ENCODE results near the gene ANAPC2. TPM values are rescaled to one million over a fixed set of nuclear protein-coding genes. Genes with fewer than 3 reads are reported as not detected.

Gene ANAPC2
- total RNA-seq, 1 donor from 2014 or later, result 58.2 TPM

DNA sequence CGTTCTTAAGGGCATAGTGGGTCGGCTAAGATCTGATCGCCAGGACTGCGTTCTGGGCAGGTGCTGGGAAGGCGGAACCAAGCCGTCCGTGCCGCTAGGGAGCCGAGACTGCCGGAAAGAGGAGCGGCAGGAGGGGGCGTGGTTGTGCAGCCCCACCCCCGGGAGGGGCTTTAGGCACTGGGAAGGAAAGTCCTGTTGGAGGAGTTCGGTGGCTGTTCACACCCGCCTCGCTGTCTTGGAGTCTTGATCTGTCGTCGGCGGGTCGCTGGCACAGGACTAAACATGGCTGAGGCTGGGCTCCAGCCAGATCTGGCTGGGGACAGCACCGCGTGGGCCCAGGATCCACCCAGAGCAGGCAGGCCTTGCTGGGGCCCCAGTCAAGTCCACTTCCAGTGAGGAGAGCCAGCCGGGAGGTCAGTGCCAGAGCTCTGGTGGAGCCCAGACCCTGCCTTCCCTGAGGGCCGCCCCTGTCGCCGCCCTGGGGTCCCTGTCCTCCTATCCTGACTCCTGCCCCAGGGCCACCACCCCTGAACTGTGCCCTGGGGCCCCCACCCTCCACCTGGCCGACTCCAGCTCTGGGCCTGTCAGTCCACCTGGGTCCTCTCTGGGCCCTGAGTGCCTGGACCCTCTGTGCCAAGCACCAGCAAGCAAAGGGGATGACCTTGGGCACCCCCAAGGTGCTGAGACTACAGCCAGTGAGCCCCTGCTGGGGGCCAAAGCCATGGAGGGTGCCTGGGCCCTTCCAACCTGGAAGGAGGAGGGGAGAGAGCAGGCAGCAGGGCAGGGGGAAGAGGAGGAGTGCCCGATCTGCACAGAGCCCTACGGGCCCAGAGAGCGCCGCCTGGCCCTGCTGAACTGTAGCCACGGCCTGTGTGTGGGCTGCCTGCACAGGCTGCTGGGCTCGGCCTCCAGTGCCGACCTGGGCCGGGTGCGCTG lies 29.2 kb upstream of the ANAPC2 start:
- Histone ChIP-seq H3K27me3 (ENCODE audit: low read depth) (no peaks in the 10 kb centered on the region), H3K36me3 (peaks cover 16% of the 10 kb centered on the region), H3K4me1 (peaks cover 27% of the 10 kb centered on the region), H3K27ac (peak overlapping the region; percentile 67), H3K4me3 (peak overlapping the region; percentile 47), H3K9me3 (no peaks in the 10 kb centered on the region)
- TF ChIP-seq, protein P1, sequence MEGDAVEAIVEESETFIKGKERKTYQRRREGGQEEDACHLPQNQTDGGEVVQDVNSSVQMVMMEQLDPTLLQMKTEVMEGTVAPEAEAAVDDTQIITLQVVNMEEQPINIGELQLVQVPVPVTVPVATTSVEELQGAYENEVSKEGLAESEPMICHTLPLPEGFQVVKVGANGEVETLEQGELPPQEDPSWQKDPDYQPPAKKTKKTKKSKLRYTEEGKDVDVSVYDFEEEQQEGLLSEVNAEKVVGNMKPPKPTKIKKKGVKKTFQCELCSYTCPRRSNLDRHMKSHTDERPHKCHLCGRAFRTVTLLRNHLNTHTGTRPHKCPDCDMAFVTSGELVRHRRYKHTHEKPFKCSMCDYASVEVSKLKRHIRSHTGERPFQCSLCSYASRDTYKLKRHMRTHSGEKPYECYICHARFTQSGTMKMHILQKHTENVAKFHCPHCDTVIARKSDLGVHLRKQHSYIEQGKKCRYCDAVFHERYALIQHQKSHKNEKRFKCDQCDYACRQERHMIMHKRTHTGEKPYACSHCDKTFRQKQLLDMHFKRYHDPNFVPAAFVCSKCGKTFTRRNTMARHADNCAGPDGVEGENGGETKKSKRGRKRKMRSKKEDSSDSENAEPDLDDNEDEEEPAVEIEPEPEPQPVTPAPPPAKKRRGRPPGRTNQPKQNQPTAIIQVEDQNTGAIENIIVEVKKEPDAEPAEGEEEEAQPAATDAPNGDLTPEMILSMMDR (IDR thresholded peaks at IDR 0.05), result no peak
- peak; percentile 71 to 81 for ATAC-seq
- DNase-seq, result peak; percentile 85
- intact Hi-C loops (cut with DNase I), result no loop called here

DNA sequence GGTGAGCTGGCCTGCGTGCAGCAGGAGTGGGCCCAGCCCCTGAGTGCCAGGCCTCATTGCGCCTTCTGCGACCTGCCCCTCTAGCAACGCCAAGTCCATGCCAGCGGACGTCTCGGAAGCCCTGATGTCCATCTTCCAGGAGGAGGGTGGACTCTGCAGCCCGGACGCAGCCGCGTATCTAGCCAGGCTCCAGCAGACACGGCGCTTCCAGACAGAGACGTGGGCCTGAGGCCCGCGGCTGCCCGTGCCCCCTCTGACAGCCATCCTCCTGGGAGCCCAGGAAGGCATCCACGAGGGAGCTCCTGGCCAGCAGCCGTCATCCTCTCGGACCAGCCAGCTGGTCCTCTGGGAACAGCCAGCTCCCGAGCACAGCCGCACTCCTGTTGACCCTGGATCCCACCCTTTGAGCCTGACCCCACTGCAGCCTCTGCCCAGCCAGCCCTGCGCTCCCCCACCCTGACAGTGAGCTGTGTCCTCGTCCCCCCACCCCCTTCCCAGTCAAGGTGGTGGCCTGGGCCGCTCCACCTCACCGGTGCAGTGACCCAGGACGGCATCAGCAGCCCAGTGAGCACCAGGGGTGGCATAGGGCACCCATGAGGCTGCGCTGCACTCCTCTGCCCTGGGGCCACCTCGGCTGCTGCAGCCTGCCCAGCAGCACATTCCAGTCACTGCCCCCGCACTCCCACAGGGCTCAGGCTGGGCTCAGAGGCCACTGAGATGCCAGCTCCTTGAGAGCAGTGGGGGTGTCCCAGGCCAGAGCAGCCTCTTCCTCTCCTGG lies 28.0 kb upstream of the ANAPC2 start:
- intact Hi-C loops (cut with DNase I), result no loop called here
- ATAC-seq (no peak), DNase-seq (no peak)
- Histone ChIP-seq H3K36me3 (peaks cover 16% of the 10 kb centered on the region), H3K27ac (no peak overlapping the region), H3K27me3 (ENCODE audit: low read depth) (no peaks in the 10 kb centered on the region), H3K4me3 (no peak overlapping the region), H3K9me3 (no peaks in the 10 kb centered on the region), H3K4me1 (peaks cover 25% of the 10 kb centered on the region)
- TF ChIP-seq, protein P1 (IDR thresholded peaks at IDR 0.05), result no peak

DNA sequence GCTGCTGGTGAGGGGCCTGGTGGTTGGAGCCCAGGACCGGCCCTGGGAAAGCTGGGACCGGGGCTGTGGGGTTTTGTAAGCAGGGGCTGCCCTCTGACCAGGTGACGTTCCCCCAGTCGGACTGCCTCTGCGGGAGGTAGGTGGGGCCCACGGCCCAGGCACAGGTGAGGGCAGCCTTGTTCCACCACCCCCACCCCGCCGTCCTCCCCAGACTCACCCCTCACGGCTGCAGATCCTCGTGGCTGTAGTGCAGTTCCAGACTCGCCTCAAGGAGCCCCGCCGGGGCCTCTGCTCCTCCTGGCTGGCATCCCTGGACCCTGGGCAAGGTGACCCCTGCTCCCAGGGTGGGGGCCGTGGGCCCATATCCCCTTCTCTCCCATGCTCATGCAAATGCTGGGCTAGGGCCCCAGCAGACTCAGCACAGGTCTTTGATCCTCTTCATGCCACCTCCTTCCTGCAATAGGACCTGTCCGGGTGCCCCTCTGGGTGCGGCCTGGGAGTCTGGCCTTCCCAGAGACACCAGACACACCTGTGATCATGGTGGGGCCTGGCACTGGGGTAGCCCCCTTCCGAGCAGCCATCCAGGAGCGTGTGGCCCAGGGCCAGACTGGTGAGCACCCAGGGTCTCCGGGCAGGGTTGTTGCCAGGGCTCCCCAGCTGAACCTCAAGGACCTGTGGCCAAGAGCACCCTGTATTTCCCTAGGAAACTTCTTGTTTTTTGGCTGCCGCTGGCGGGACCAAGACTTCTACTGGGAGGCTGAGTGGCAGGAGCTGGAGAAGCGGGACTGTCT lies 27.0 kb upstream of the ANAPC2 start:
- intact Hi-C loops (cut with DNase I), result no loop called here
- no peak overlapping the region for H3K27ac ChIP-seq
- no peaks in the 10 kb centered on the region for H3K27me3 ChIP-seq (ENCODE audit: low read depth)
- no peaks in the 10 kb centered on the region for H3K9me3 ChIP-seq
- ATAC-seq, result no peak
- TF ChIP-seq, protein P1 (IDR thresholded peaks at IDR 0.05), result no peak
- peaks cover 25% of the 10 kb centered on the region for H3K4me1 ChIP-seq
- no peak overlapping the region for H3K4me3 ChIP-seq
- no peak for DNase-seq
- H3K36me3 ChIP-seq, result peaks cover 16% of the 10 kb centered on the region

DNA sequence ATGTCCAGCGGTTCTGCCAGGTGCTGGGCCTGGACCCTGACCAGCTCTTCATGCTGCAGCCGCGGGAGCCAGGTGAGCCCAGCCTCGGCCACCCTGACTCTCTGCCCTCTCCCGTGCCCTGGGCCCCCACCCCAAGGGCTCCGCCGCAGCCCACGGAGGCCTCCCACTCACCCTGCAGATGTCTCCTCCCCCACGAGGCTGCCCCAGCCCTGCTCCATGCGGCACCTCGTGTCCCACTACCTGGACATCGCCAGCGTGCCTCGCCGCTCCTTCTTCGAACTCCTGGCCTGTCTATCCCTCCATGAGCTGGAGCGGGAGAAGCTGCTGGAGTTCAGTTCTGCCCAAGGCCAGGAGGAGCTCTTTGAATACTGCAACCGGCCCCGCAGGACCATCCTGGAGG lies 26.3 kb upstream of the ANAPC2 start:
- Histone ChIP-seq H3K9me3 (no peaks in the 10 kb centered on the region), H3K27ac (no peak overlapping the region), H3K4me3 (no peak overlapping the region), H3K36me3 (peaks cover 18% of the 10 kb centered on the region), H3K4me1 (peaks cover 25% of the 10 kb centered on the region), H3K27me3 (ENCODE audit: low read depth) (no peaks in the 10 kb centered on the region)
- ATAC-seq (no peak), DNase-seq (no peak)
- TF ChIP-seq, protein P1 (IDR thresholded peaks at IDR 0.05), result no peak
- intact Hi-C loops (cut with DNase I), result no loop called here
